A673 (cell line): Measurements from ENCODE around the gene ASTN2. TPM values are rescaled to one million over a fixed set of nuclear protein-coding genes. Genes with fewer than 3 reads are reported as not detected.

Experiments
- BruUV-seq: library from RNA; stranded (reverse); fragments of 400-500 nt; replicated peaks from 2 replicates; lab custom pipeline; 2021; lab: Mats Ljungman, UMichigan
- CTCF ChIA-PET: fragments of 300-600 bp; sonication (Branson Sonifier 250); formaldehyde crosslinking; loops from one replicate; lab custom pipeline; 2022; ENCODE audit warnings: antibody characterized with exemption; lab: Charles Lee
- POLR2A ChIA-PET: fragments of 300-600 bp; sonication (Branson Sonifier 250); formaldehyde crosslinking; loops from one replicate; lab custom pipeline; 2022; ENCODE audit warnings: antibody characterized with exemption; ENCODE audit not compliant: low non-redundant PET; lab: Charles Lee
- DNase-seq: peaks from one replicate; pipeline ENCODE4 v3.0.0-alpha.2; 2015; ENCODE audit warnings: low spot score
- H3K27ac ChIP-seq: fragments of 200-600 bp; sonication (generic); 2 replicates; pipeline ENCODE4 v1.5.1; 2016; ENCODE audit warnings: mixed run types, low read depth, mild to moderate bottlenecking, mixed read lengths, antibody characterized with exemption, low read length; ENCODE audit not compliant: poor library complexity, severe bottlenecking
- H3K27me3 ChIP-seq: fragments of 200-600 bp; sonication (generic); replicated peaks from 2 replicates; pipeline ENCODE4 v1.6.1; 2017; ENCODE audit warnings: mixed run types, low read depth, mild to moderate bottlenecking, mixed read lengths, antibody characterized with exemption, low read length; ENCODE audit not compliant: insufficient read depth, poor library complexity
- H3K36me3 ChIP-seq: fragments of 200-600 bp; sonication (generic); 2 replicates; pipeline ENCODE4 v1.6.1; 2016; ENCODE audit warnings: mixed run types, mild to moderate bottlenecking, mixed read lengths, antibody characterized with exemption, low read length; ENCODE audit not compliant: insufficient read depth, poor library complexity, severe bottlenecking
- H3K4me1 ChIP-seq: fragments of 200-600 bp; sonication (generic); 2 replicates; pipeline ENCODE4 v1.6.1; 2017; ENCODE audit warnings: mixed run types, mild to moderate bottlenecking, mixed read lengths, antibody characterized with exemption, low read length; ENCODE audit not compliant: insufficient read depth, poor library complexity, severe bottlenecking
- H3K4me3 ChIP-seq: fragments of 200-600 bp; sonication (generic); 2 replicates; pipeline ENCODE4 v1.5.1; 2016; ENCODE audit warnings: low read depth, mixed run types, mild to moderate bottlenecking, mixed read lengths, low read length; ENCODE audit not compliant: poor library complexity, severe bottlenecking
- H3K9me3 ChIP-seq: fragments of 200-600 bp; sonication (generic); 2 replicates; pipeline ENCODE4 v1.6.1; 2016; ENCODE audit warnings: mixed run types, low read depth, mild to moderate bottlenecking, mixed read lengths, antibody characterized with exemption, low read length; ENCODE audit not compliant: poor library complexity, severe bottlenecking
- EZH2 ChIP-seq: fragments of 200-600 bp; sonication (generic); IDR thresholded peaks from 2 replicates; pipeline ENCODE4 v1.6.1; 2017; ENCODE audit warnings: borderline replicate concordance, low read depth, mild to moderate bottlenecking, mixed read lengths, antibody characterized with exemption, low read length; ENCODE audit not compliant: poor library complexity, severe bottlenecking
- intact Hi-C: fragments of 100-400 bp; cut with micrococcal nuclease; formaldehyde crosslinking; loops from one replicate; pipeline ENCODE4 v1.10.0; 2022; ENCODE audit not compliant: unreplicated experiment
- total RNA-seq: library from RNA; stranded (reverse); gene quantifications from 2 replicates; pipeline ENCODE4 v1.2.3, GENCODE V29; 2021
- TF ChIP-seq, protein P1 (sequence below): fragments of 300-800, 200-600 bp; sonication (generic); conservative IDR thresholded peaks from 2 replicates; pipeline ENCODE4 v1.5.1; 2017; ENCODE audit warnings: low read depth, mild to moderate bottlenecking, antibody characterized with exemption, low read length, moderate library complexity, mixed read lengths

ASTN2 gene
- total RNA-seq, 1 experiment from 2014 or later = 3.4 TPM

DNA sequence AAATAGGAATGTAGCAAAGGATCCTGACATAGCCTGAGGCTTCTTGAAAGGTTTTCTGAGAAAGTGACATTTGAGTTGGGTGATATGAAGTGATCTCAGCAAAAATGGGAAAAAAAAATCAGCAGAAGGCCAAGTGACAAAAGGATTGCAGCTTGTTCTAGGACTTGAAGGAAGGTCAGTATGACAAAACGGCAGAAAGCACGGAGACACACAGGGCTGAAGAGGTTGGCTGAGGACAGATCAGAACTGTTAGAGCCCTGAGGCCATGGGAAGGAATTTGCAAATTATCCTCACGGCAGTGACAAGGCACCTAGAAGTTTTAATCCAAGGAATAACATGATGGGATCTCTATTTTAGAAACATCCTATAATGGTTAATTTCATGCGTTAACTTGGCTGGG lies 696.7 kb downstream of the ASTN2 start:
- intact Hi-C loops = no loop called here
- Histone ChIP-seq H3K4me3 (no peak overlapping the region), H3K9me3 (no peaks in the 10 kb centered on the region), H3K27me3 (no peaks in the 10 kb centered on the region), H3K36me3 (no peaks in the 10 kb centered on the region), H3K4me1 (no peaks in the 10 kb centered on the region), H3K27ac (no peak overlapping the region)
- ChIA-PET CTCF (no interaction called here), POLR2A (no interaction called here)
- no TSS peak for BruUV-seq
- no peak for DNase-seq
- TF ChIP-seq EZH2 = no peak
- TF ChIP-seq, protein P1, sequence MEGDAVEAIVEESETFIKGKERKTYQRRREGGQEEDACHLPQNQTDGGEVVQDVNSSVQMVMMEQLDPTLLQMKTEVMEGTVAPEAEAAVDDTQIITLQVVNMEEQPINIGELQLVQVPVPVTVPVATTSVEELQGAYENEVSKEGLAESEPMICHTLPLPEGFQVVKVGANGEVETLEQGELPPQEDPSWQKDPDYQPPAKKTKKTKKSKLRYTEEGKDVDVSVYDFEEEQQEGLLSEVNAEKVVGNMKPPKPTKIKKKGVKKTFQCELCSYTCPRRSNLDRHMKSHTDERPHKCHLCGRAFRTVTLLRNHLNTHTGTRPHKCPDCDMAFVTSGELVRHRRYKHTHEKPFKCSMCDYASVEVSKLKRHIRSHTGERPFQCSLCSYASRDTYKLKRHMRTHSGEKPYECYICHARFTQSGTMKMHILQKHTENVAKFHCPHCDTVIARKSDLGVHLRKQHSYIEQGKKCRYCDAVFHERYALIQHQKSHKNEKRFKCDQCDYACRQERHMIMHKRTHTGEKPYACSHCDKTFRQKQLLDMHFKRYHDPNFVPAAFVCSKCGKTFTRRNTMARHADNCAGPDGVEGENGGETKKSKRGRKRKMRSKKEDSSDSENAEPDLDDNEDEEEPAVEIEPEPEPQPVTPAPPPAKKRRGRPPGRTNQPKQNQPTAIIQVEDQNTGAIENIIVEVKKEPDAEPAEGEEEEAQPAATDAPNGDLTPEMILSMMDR = no peak

DNA sequence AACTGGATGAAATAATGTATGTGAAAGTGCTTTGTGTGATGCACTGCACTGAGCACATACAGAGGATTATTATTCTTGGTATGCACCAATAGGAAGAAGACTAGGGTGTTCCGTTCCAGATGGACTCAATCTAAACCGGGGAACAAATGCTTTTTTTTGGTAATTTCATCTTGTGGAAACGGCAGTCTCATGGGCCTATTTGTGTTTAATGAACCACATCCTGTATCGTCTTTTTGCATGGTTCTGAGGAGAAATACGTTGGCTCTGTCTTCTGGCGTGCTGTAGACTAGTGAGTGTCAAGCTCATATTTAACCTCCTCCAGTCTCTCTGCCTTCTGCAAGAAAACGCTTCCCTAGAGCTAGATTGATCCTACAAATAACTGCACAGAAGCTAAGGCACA lies 697.7 kb downstream of the ASTN2 start:
- Histone ChIP-seq H3K9me3 (no peaks in the 10 kb centered on the region), H3K27ac (no peak overlapping the region), H3K4me1 (no peaks in the 10 kb centered on the region), H3K36me3 (no peaks in the 10 kb centered on the region), H3K4me3 (no peak overlapping the region), H3K27me3 (no peaks in the 10 kb centered on the region)
- CTCF ChIA-PET = no interaction called here
- POLR2A ChIA-PET = no interaction called here
- TF ChIP-seq, protein P1 = no peak
- no peak for TF ChIP-seq EZH2
- no TSS peak for BruUV-seq
- intact Hi-C loops = no loop called here
- DNase-seq = peak; percentile 67

DNA sequence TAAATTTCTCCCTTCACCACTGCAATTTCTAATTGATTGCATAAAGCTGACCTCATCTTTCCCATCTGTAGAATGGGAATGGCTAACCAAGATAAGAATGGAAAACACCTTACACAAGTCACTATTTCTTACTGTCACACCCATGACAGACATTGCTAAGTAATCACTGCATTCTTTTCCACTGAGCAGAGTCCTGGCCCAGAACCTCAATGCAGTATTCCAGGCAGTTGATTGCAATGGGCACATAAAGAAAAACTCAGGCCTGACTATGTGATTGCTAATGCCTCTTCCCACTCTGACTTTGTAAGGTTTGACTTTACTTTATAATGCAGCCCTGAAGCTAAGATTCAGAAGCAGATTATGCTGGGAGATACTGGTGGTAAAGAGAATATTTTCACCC lies 698.4 kb downstream of the ASTN2 start:
- ChIA-PET POLR2A (no interaction called here), CTCF (no interaction called here)
- Histone ChIP-seq H3K27me3 (no peaks in the 10 kb centered on the region), H3K4me1 (no peaks in the 10 kb centered on the region), H3K27ac (no peak overlapping the region), H3K36me3 (no peaks in the 10 kb centered on the region), H3K4me3 (no peak overlapping the region), H3K9me3 (no peaks in the 10 kb centered on the region)
- intact Hi-C loops = no loop called here
- TF ChIP-seq, protein P1 = no peak
- TF ChIP-seq EZH2 = no peak
- no peak for DNase-seq
- no TSS peak for BruUV-seq
